ENCODE data around the gene HPN. TPM values are rescaled to one million over a fixed set of nuclear protein-coding genes. Genes with fewer than 3 reads are reported as not detected.

The HPN gene
- total and polyA plus RNA-seq, 2 donors from 2014 or later: 134 to 331 TPM

GRCh38 chr19:35070471-35070870, 28.9 kb downstream of the HPN start:
- Histone ChIP-seq H3K27me3 (ENCODE audit: control insufficient read depth, insufficient read depth, low read length) (no peaks in the 10 kb centered on the region), H3K4me1 (ENCODE audit: control insufficient read depth in 2 of 3, insufficient read depth in 2 of 3, low read depth in 1 of 3, low read length in 3 of 3) (peaks cover 0 to 3% (median 0%) of the 10 kb centered on the region in 3 donors), H3K4me3 (ENCODE audit: low read length in 3 of 3) (no peak overlapping the region), H3K9me3 (ENCODE audit: control insufficient read depth in 2 of 3, insufficient read depth in 1 of 3, low read length in 3 of 3) (peaks cover 0 to 4% (median 3%) of the 10 kb centered on the region in 3 donors), H3K9ac (ENCODE audit: low read length in 3 of 3) (no peak overlapping the region), H3K36me3 (ENCODE audit: control insufficient read depth in 2 of 3, insufficient read depth in 3 of 3, low read length in 3 of 3) (no peaks in the 10 kb centered on the region), H3K27ac (ENCODE audit: low read depth in 2 of 2, low read length in 2 of 2) (no peak overlapping the region)
- intact Hi-C loops (cut with DNase I): no loop called here
- DNase-seq (no peak), FAIRE-seq (no peak)
- TF ChIP-seq CTCF (IDR thresholded peaks at IDR 0.05; ENCODE audit: borderline replicate concordance, extremely low read depth, insufficient read depth): no peak

DNA sequence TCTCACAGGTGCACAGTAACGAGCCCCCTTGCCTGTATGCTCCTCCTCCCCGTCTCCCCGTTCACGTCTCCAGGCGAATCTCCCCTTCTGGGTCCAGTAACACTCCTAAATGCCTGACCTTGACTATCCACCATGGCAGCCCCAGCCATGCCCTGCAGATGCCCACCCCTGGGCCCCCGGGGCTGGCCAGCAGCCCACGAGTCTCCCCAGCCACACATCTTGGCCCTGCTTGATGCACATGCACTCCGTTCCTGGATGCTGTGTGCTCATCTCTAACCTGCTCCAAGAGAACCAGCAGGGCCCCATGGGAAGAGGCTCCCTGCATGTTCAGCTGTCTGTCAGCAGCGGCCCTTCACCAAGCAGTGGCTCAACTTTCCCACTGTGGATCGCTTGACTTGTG, 32.0 kb downstream of the HPN start:
- Histone ChIP-seq H3K4me1 (ENCODE audit: control insufficient read depth in 2 of 3, insufficient read depth in 2 of 3, low read depth in 1 of 3, low read length in 3 of 3) (peaks cover 0 to 1% (median 0%) of the 10 kb centered on the region in 3 donors), H3K36me3 (ENCODE audit: control insufficient read depth in 2 of 3, insufficient read depth in 3 of 3, low read length in 3 of 3) (no peaks in the 10 kb centered on the region), H3K4me3 (ENCODE audit: low read length in 3 of 3) (no peak overlapping the region), H3K27me3 (ENCODE audit: control insufficient read depth, insufficient read depth, low read length) (no peaks in the 10 kb centered on the region), H3K9me3 (ENCODE audit: control insufficient read depth in 2 of 3, insufficient read depth in 1 of 3, low read length in 3 of 3) (peaks cover 0 to 4% (median 3%) of the 10 kb centered on the region in 3 donors), H3K27ac (ENCODE audit: low read depth in 2 of 2, low read length in 2 of 2) (no peak overlapping the region), H3K9ac (ENCODE audit: low read length in 3 of 3) (no peak overlapping the region)
- DNase-seq (no peak), FAIRE-seq (no peak)
- TF ChIP-seq CTCF (IDR thresholded peaks at IDR 0.05; ENCODE audit: borderline replicate concordance, extremely low read depth, insufficient read depth): no peak
- intact Hi-C loops (cut with DNase I): no loop called here

GRCh38 chr19:35073941-35074340, 32.4 kb downstream of the HPN start:
- no peak for TF ChIP-seq CTCF (IDR thresholded peaks at IDR 0.05; ENCODE audit: borderline replicate concordance, extremely low read depth, insufficient read depth)
- no peaks in the 10 kb centered on the region for H3K27me3 ChIP-seq (ENCODE audit: control insufficient read depth, insufficient read depth, low read length)
- H3K4me3 ChIP-seq (ENCODE audit: low read length in 3 of 3): no peak overlapping the region
- no peak overlapping the region for H3K27ac ChIP-seq (ENCODE audit: low read depth in 2 of 2, low read length in 2 of 2)
- peaks cover 0 to 4% (median 3%) of the 10 kb centered on the region in 3 donors for H3K9me3 ChIP-seq (ENCODE audit: control insufficient read depth in 2 of 3, insufficient read depth in 1 of 3, low read length in 3 of 3)
- no peak overlapping the region for H3K9ac ChIP-seq (ENCODE audit: low read length in 3 of 3)
- no peak for DNase-seq
- H3K4me1 ChIP-seq (ENCODE audit: control insufficient read depth in 2 of 3, insufficient read depth in 2 of 3, low read depth in 1 of 3, low read length in 3 of 3): no peaks in the 10 kb centered on the region
- intact Hi-C loops (cut with DNase I): no loop called here
- no peak for FAIRE-seq
- no peaks in the 10 kb centered on the region for H3K36me3 ChIP-seq (ENCODE audit: control insufficient read depth in 2 of 3, insufficient read depth in 3 of 3, low read length in 3 of 3)
